ENCODE results near the gene HTR3E.

Gene HTR3E

DNA sequence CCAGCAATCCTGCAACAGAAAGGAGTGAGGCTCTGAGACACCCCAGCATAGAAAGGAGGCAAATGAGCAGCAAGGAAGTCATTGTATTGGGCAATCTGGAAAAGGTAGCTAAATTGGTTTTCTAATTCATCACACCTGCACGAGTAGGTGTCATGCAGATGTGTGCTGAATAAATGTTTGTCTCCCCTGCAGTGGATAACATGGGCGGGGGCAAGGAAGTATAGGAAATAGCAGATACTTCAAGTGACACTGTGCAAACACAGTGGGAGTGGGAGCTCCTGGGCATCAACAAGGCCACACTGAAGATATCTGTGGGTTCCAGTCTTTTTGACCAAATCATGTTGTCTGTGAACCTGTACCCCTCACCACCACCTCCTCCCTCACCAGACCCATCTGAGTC is 14.4 kb upstream of the HTR3E start:
- Histone ChIP-seq H3K9me3 (no peaks in the 10 kb centered on the region), H3K36me3 (no peaks in the 10 kb centered on the region), H3K27ac (no peak overlapping the region), H3K4me3 (ENCODE audit: low read depth in 1 of 2, low read length in 1 of 2) (no peak overlapping the region), H3K27me3 (no peaks in the 10 kb centered on the region), H3K4me1 (ENCODE audit: control insufficient read depth in 1 of 2, insufficient read depth in 1 of 2, low read depth in 1 of 2, low read length in 1 of 2) (peaks cover 12 to 20% of the 10 kb centered on the region in 2 experiments)
- TF ChIP-seq CTCF (IDR thresholded peaks at IDR 0.05) = no peak

- no peak for TF ChIP-seq CTCF (IDR thresholded peaks at IDR 0.05)
- Histone ChIP-seq H3K27ac (peak overlapping the region; percentile 83), H3K4me3 (ENCODE audit: low read depth in 1 of 2, low read length in 1 of 2) (peak overlapping the region in 1 of 2 experiments; percentile 12), H3K36me3 (no peaks in the 10 kb centered on the region), H3K4me1 (ENCODE audit: control insufficient read depth in 1 of 2, insufficient read depth in 1 of 2, low read depth in 1 of 2, low read length in 1 of 2) (peaks cover 12 to 20% of the 10 kb centered on the region in 2 experiments), H3K9me3 (no peaks in the 10 kb centered on the region), H3K27me3 (no peaks in the 10 kb centered on the region)
Measured at GRCh38 chr3:184085389-184085852, 11.4 kb upstream of the HTR3E start.

- Histone ChIP-seq H3K4me1 (ENCODE audit: control insufficient read depth in 1 of 2, insufficient read depth in 1 of 2, low read depth in 1 of 2, low read length in 1 of 2) (no peaks in the 10 kb centered on the region), H3K36me3 (no peaks in the 10 kb centered on the region), H3K4me3 (ENCODE audit: low read depth in 1 of 2, low read length in 1 of 2) (no peak overlapping the region), H3K27ac (no peak overlapping the region), H3K9me3 (peaks cover 12% of the 10 kb centered on the region), H3K27me3 (peaks cover 4% of the 10 kb centered on the region)
- no peak for TF ChIP-seq CTCF (IDR thresholded peaks at IDR 0.05)
Measured at GRCh38 chr3:184092199-184092598, 4.7 kb upstream of the HTR3E start.

DNA sequence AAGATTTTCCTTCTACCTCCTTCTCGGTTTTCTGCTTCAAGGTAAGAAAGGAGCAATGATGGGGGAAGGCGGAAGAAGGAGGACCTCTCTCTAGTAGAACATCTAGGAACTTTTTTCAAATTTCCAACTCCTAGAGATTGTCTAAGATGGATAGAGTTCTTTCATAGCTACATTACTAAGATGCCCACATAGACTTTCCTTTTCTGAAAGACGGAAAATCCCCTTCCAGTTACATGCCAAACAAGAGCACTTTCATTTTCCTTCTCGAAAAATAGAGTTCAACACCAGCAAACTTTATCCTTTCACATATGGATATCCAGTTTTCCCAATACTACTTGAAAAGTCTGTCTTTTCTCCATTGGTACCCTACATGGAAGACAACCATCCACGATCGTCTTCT is 692 bp downstream of the HTR3E start:
- H3K9me3 ChIP-seq = no peaks in the 10 kb centered on the region
- TF ChIP-seq CTCF (IDR thresholded peaks at IDR 0.05) = no peak

DNA sequence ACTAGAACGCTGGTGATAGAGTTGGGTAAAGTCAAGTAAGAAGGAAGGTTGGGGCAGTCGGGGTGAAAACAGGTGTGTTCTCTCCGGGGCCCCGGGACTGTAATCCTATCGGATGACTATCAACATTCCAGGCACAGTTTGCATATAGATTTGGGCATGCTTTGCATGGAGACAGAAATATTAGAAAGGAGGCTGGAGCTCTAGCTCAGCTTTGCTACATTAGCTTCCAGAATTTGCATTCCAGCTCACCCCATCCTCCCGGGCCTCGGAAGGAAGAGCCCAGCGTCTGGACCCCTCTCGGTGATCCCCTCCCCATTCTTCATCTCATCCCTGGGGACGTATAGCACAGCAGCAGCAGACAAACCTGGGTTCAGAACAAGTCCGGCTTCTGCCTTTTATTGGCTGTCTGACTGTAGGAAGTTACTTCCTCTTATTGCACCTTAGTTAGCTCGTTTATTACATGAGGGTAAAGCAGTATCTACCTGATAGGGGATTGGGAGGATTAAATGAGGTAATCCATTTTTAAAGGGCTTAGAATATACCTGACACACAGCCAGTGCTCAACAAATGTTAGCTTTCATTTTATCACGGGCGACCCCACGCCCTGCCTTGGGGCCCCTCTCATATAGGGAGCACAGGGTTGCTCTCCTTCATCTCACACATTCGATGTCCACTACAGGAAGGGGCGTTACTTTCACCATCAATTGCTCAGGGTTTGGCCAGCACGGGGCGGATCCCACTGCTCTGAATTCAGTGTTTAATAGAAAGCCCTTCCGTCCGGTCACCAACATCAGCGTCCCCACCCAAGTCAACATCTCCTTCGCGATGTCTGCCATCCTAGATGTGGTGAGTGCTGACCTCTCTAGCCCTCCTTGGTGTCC is 3.2 kb downstream of the HTR3E start:
- Histone ChIP-seq H3K27me3 (peaks cover 11% of the 10 kb centered on the region), H3K36me3 (no peaks in the 10 kb centered on the region), H3K4me3 (ENCODE audit: low read depth in 1 of 2, low read length in 1 of 2) (no peak overlapping the region), H3K9me3 (no peaks in the 10 kb centered on the region), H3K4me1 (ENCODE audit: control insufficient read depth in 1 of 2, insufficient read depth in 1 of 2, low read depth in 1 of 2, low read length in 1 of 2) (no peaks in the 10 kb centered on the region), H3K27ac (no peak overlapping the region)
- no peak for TF ChIP-seq CTCF (IDR thresholded peaks at IDR 0.05)

More for the DNA sequence above, 692 bp downstream of the HTR3E start:
- Histone ChIP-seq H3K36me3 (no peaks in the 10 kb centered on the region), H3K4me1 (ENCODE audit: control insufficient read depth in 1 of 2, insufficient read depth in 1 of 2, low read depth in 1 of 2, low read length in 1 of 2) (no peaks in the 10 kb centered on the region), H3K27ac (no peak overlapping the region), H3K27me3 (peaks cover 11% of the 10 kb centered on the region), H3K4me3 (ENCODE audit: low read depth in 1 of 2, low read length in 1 of 2) (no peak overlapping the region)

Data from neutrophil (primary cell).